ENCODE measurements around the gene ZDHHC11.
A peak's percentile ranks its signal among the peaks of the same experiment; 100 is the strongest.

Gene ZDHHC11

DNA sequence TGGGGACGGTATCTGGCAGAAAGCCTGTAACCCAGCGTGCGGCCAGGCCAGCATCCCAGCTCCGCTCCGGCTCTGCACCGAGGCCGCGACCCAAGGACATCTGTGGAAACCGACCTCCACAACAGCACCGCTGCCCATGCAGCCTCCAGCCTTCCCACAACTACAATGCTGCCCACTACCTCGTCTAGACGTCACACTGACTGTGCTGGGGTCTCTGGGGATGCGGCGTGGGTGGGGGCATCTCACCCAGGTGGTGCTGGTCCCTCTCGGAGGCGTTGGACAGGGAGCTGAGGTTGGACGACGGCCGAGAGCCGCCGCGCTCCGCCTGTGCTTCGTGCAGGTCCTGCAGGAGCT lies 14.4 kb upstream of the ZDHHC11 start:
- Histone ChIP-seq H3K9ac (ENCODE audit: low read length) (no peak overlapping the region), H3K27me3 (ENCODE audit: control insufficient read depth, insufficient read depth, low read length) (no peaks in the 10 kb centered on the region), H3K27ac (ENCODE audit: low read depth, low read length) (no peak overlapping the region), H3K4me3 (ENCODE audit: low read depth, low read length) (no peak overlapping the region), H3K36me3 (ENCODE audit: control insufficient read depth, insufficient read depth, low read length) (peaks cover 84% of the 10 kb centered on the region), H3K9me3 (ENCODE audit: control insufficient read depth, insufficient read depth, low read depth, low read length) (no peaks in the 10 kb centered on the region), H3K4me1 (ENCODE audit: control insufficient read depth, insufficient read depth, low read length) (no peaks in the 10 kb centered on the region)

DNA sequence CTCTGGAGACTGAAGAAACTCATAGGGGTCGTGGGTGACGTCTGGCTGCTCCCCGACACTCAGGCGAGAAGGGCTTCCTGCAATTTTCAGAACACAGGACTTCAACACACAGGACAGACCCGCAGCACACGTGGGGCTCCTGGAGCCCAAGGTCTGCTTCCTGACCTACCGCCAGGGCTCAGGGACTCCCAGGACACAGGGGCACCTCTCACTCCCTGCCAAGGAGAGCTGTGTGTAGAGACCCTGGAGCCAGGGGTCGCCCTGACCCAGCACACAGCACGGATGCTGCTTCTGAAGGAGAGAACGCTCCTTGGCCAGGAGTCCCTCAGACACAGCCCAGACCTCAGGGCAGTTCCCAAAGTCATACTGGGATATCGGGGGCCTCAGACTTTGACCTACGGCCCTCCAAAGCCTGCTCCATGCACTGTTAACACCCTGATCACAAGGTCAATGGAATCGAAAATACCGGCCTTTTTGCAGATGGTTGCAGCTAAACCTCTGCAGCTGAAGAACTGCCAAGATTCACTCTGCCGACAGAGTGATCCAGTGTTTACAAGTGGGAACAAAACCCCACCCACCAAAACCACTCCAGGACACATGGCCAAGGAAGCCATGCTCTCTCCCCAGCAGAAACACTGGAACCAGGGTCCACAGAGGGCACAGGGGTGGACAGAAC lies 13.8 kb upstream of the ZDHHC11 start:
- peaks cover 80% of the 10 kb centered on the region for H3K36me3 ChIP-seq (ENCODE audit: control insufficient read depth, insufficient read depth, low read length)
- H3K27me3 ChIP-seq (ENCODE audit: control insufficient read depth, insufficient read depth, low read length): no peaks in the 10 kb centered on the region
- no peaks in the 10 kb centered on the region for H3K9me3 ChIP-seq (ENCODE audit: control insufficient read depth, insufficient read depth, low read depth, low read length)
- no peak overlapping the region for H3K4me3 ChIP-seq (ENCODE audit: low read depth, low read length)
- no peaks in the 10 kb centered on the region for H3K4me1 ChIP-seq (ENCODE audit: control insufficient read depth, insufficient read depth, low read length)
- no peak overlapping the region for H3K27ac ChIP-seq (ENCODE audit: low read depth, low read length)
- H3K9ac ChIP-seq (ENCODE audit: low read length): no peak overlapping the region

- no peaks in the 10 kb centered on the region for H3K9me3 ChIP-seq (ENCODE audit: control insufficient read depth, insufficient read depth, low read depth, low read length)
- no peak overlapping the region for H3K4me3 ChIP-seq (ENCODE audit: low read depth, low read length)
- no peaks in the 10 kb centered on the region for H3K27me3 ChIP-seq (ENCODE audit: control insufficient read depth, insufficient read depth, low read length)
- H3K27ac ChIP-seq (ENCODE audit: low read depth, low read length): no peak overlapping the region
- H3K4me1 ChIP-seq (ENCODE audit: control insufficient read depth, insufficient read depth, low read length): no peaks in the 10 kb centered on the region
- H3K9ac ChIP-seq (ENCODE audit: low read length): no peak overlapping the region
- H3K36me3 ChIP-seq (ENCODE audit: control insufficient read depth, insufficient read depth, low read length): peaks cover 72% of the 10 kb centered on the region
Observed at GRCh38 chr5:863244-863805, 12.5 kb upstream of the ZDHHC11 start.

DNA sequence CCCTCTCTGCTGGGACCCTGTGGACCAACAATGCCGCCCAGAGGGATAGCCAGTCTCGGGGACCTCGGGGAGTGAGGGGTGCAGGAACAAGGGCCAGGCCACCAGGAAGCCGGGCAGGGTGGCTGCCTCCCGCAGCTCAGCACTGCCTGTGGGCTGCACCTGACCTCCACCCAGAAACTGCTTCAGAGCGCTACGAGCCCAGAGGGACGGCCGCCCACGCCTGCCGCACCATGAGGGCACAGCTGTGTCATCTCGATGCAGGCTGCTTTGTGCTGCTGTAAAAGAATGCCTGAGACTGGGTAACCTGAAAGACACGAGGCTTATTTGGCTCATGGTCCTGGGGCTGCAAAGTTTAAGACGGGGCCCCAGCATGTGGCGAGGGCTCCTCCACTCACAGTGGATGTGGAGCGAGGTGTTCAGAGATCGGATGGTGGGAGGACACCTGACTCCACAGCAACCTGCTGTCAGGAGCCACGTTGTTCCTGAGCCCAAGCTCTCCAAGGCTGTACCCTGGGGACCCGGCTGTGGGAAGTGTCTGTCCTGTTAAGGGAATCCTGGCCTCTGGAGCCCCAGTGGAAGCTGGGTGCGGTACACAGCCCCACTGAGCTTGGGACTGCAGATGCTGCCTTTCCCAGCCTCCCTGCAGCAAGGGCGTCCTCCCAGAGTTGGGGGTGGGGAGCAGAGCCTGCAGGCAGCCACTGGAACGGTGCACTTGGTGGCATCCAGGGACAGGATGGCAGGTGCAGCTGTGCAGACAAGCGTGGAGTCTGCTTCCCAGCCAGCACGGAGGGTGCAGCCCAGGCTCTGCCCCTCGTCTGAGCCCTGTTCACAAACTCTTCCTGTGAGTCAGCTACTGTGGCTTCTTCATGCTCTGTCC lies 11.8 kb upstream of the ZDHHC11 start:
- Histone ChIP-seq H3K4me1 (ENCODE audit: control insufficient read depth, insufficient read depth, low read length) (no peaks in the 10 kb centered on the region), H3K27ac (ENCODE audit: low read depth, low read length) (no peak overlapping the region), H3K9ac (ENCODE audit: low read length) (no peak overlapping the region), H3K27me3 (ENCODE audit: control insufficient read depth, insufficient read depth, low read length) (no peaks in the 10 kb centered on the region), H3K4me3 (ENCODE audit: low read depth, low read length) (no peak overlapping the region), H3K36me3 (ENCODE audit: control insufficient read depth, insufficient read depth, low read length) (peaks cover 65% of the 10 kb centered on the region), H3K9me3 (ENCODE audit: control insufficient read depth, insufficient read depth, low read depth, low read length) (no peaks in the 10 kb centered on the region)

DNA sequence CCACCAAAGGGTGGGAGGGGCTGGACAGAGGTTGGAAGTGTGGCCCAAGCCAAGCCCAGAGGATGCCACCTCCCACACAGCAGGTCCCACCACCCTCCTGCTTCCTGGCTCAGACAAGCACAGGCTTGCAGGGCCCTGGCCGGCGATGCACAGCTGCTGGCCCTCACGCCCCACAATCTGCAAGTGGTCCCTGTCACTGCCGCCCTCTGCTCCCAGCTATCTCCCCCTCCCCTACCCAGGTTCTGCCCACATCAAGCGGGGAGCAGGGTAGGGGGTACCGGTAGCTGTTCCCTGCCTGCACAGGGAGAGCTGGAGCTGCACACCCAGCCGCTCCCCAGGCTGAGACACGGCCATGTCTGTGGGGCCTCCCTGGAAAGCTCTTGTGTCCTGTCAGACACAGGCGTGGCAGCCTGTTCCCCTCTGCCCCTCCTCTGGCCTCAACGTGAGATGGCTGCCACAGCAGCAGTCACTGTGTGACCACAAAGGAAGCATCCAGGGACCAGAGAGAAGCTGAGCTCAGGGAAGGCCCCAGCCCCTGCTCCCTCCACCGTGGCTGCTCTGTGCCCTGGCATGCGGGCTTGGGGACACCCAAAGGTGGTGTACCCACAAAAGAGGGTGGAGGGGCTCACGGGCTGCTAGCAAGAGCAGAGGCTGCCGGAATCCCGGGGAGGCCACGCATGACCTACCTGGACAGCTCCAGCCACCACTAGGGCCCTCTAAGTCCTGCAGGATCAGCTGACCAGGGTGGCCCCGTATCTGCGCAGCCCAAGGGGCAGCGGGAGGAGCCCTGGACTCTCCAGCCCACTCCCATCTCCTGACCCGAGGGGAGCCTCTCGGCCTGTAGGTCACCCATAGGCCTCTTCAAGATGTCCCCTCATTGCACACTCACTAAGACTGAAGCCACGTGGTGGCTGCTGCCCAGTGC lies 10.9 kb upstream of the ZDHHC11 start:
- Histone ChIP-seq H3K9me3 (ENCODE audit: control insufficient read depth, insufficient read depth, low read depth, low read length) (no peaks in the 10 kb centered on the region), H3K36me3 (ENCODE audit: control insufficient read depth, insufficient read depth, low read length) (peaks cover 57% of the 10 kb centered on the region), H3K9ac (ENCODE audit: low read length) (no peak overlapping the region), H3K27me3 (ENCODE audit: control insufficient read depth, insufficient read depth, low read length) (no peaks in the 10 kb centered on the region), H3K4me3 (ENCODE audit: low read depth, low read length) (no peak overlapping the region), H3K27ac (ENCODE audit: low read depth, low read length) (no peak overlapping the region), H3K4me1 (ENCODE audit: control insufficient read depth, insufficient read depth, low read length) (no peaks in the 10 kb centered on the region)

- Histone ChIP-seq H3K9ac (ENCODE audit: low read length) (no peak overlapping the region), H3K27me3 (ENCODE audit: control insufficient read depth, insufficient read depth, low read length) (no peaks in the 10 kb centered on the region), H3K9me3 (ENCODE audit: control insufficient read depth, insufficient read depth, low read depth, low read length) (no peaks in the 10 kb centered on the region), H3K27ac (ENCODE audit: low read depth, low read length) (no peak overlapping the region), H3K4me1 (ENCODE audit: control insufficient read depth, insufficient read depth, low read length) (no peaks in the 10 kb centered on the region), H3K36me3 (ENCODE audit: control insufficient read depth, insufficient read depth, low read length) (peaks cover 47% of the 10 kb centered on the region), H3K4me3 (ENCODE audit: low read depth, low read length) (no peak overlapping the region)
Observed at GRCh38 chr5:860506-861150, 9.8 kb upstream of the ZDHHC11 start.

- Histone ChIP-seq H3K4me3 (ENCODE audit: low read depth, low read length) (no peak overlapping the region), H3K9me3 (ENCODE audit: control insufficient read depth, insufficient read depth, low read depth, low read length) (no peaks in the 10 kb centered on the region), H3K27ac (ENCODE audit: low read depth, low read length) (no peak overlapping the region), H3K9ac (ENCODE audit: low read length) (no peak overlapping the region), H3K36me3 (ENCODE audit: control insufficient read depth, insufficient read depth, low read length) (peaks cover 39% of the 10 kb centered on the region), H3K27me3 (ENCODE audit: control insufficient read depth, insufficient read depth, low read length) (no peaks in the 10 kb centered on the region), H3K4me1 (ENCODE audit: control insufficient read depth, insufficient read depth, low read length) (no peaks in the 10 kb centered on the region)
Observed at GRCh38 chr5:859798-860296, 9.1 kb upstream of the ZDHHC11 start.

DNA sequence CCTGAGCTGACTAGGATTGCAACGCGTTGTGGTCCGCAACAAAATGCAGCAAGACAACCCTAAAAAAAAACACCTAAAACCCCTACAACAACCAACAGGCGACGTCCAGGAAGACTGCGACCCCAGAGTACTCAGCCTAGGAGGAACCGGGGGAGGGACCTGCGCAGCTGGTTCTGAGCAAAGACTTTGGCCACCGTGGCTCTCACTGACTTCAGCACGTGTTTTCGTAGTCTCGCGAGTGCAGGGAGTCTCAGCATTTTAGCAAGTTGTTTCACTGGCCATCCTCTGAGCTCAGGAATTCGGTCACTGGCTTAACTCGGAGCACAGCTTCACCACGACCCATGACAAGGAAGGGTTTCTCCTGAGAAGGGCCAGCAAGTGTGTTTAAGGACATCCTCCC lies 8.6 kb upstream of the ZDHHC11 start:
- no peaks in the 10 kb centered on the region for H3K9me3 ChIP-seq (ENCODE audit: control insufficient read depth, insufficient read depth, low read depth, low read length)
- H3K4me3 ChIP-seq (ENCODE audit: low read depth, low read length): no peak overlapping the region
- no peak overlapping the region for H3K27ac ChIP-seq (ENCODE audit: low read depth, low read length)
- H3K9ac ChIP-seq (ENCODE audit: low read length): no peak overlapping the region
- no peaks in the 10 kb centered on the region for H3K27me3 ChIP-seq (ENCODE audit: control insufficient read depth, insufficient read depth, low read length)
- H3K4me1 ChIP-seq (ENCODE audit: control insufficient read depth, insufficient read depth, low read length): no peaks in the 10 kb centered on the region
- H3K36me3 ChIP-seq (ENCODE audit: control insufficient read depth, insufficient read depth, low read length): peaks cover 35% of the 10 kb centered on the region

DNA sequence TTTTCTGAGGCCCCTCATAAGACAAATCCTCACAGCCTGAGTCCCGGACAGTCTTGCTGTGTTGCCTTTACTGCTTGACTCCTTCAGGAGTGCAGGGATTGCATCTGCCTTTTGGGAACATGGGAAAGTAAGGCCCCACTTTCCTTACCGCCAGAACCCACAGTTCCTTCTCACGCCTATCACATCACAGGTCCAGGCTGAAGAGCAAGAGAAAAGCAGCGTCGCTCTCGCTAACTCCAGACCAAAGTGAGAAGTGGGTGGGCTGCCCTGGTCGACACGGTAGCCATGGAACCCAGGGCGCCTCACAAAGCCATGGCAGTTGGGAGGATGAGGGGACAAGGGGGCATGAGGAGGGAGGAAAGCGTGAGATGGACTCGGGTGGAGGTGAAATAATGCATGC lies 7.9 kb upstream of the ZDHHC11 start:
- no peak overlapping the region for H3K27ac ChIP-seq (ENCODE audit: low read depth, low read length)
- no peaks in the 10 kb centered on the region for H3K9me3 ChIP-seq (ENCODE audit: control insufficient read depth, insufficient read depth, low read depth, low read length)
- H3K4me1 ChIP-seq (ENCODE audit: control insufficient read depth, insufficient read depth, low read length): no peaks in the 10 kb centered on the region
- peaks cover 28% of the 10 kb centered on the region for H3K36me3 ChIP-seq (ENCODE audit: control insufficient read depth, insufficient read depth, low read length)
- no peak overlapping the region for H3K4me3 ChIP-seq (ENCODE audit: low read depth, low read length)
- peak overlapping the region; percentile 32 for H3K9ac ChIP-seq (ENCODE audit: low read length)
- H3K27me3 ChIP-seq (ENCODE audit: control insufficient read depth, insufficient read depth, low read length): no peaks in the 10 kb centered on the region
